Motor neuron (in vitro differentiated cells): ENCODE measurements around the gene CHST3. TPM values are rescaled to one million over a fixed set of nuclear protein-coding genes. Genes with fewer than 3 reads are reported as not detected.

Experiments used
- ATAC-seq, 8 experiments: fragments of 200-7000 bp; cut with Tn5 transposase; replicated peaks in 6 of 8; 2 replicates each; pipeline ENCODE4 v1.8.0; 2021; ENCODE audit warnings: mild to moderate bottlenecking in 8 of 8, moderate library complexity in 8 of 8
- H3K27ac ChIP-seq, 2 donors: fragments of 250-450 bp; sonication (Bioruptor Pico); 2 replicates each; pipeline ENCODE4 v1.9.0; 2021; ENCODE audit warnings: antibody characterized with exemption in 2 of 2, mild to moderate bottlenecking in 2 of 2, moderate library complexity in 1 of 2
- H3K4me1 ChIP-seq, 2 donors: fragments of 250-450 bp; sonication (Bioruptor Pico); replicated peaks in 1 of 2; 2 replicates each; pipeline ENCODE4 v1.6.1; 2021; ENCODE audit warnings: antibody characterized with exemption in 2 of 2, mild to moderate bottlenecking in 2 of 2, moderate library complexity in 1 of 2
- H3K4me3 ChIP-seq, 5 donors: fragments of 250-450 bp; sonication (Bioruptor Pico); 2 replicates each; pipeline ENCODE4 v1.9.0; 2021; ENCODE audit warnings: antibody characterized with exemption in 5 of 5, mild to moderate bottlenecking in 5 of 5, moderate library complexity in 4 of 5
- WGBS, 10 experiments: fragments of 450-650 bp; shearing (Covaris generic); methylation state at CpG; one replicate each; pipeline ENCODE4 v1.0.0; 2022; 5-methylcytosine and 5-hydroxymethylcytosine counted together
- in situ Hi-C, 9 experiments: fragments of 400-800 bp; cut with MboI; loops; one replicate each; pipeline ENCODE4 v1.15.0; 2021; ENCODE audit warnings: low sequenced_read_pairs in 9 of 9, low pct_unique_long_range_greater_than_20kb in 2 of 9; ENCODE audit not compliant: unreplicated experiment in 9 of 9
- total RNA-seq, 8 experiments: library from RNA; unstranded; fragments of 300-600 nt; gene quantifications; 2 replicates each; pipeline versions ENCODE4 v1.2.3 to v1.2.4, GENCODE V29; 2022

CHST3 gene
- total RNA-seq, 8 experiments from 2014 or later: 1.5 to 61.7 (median 10.2) TPM

DNA sequence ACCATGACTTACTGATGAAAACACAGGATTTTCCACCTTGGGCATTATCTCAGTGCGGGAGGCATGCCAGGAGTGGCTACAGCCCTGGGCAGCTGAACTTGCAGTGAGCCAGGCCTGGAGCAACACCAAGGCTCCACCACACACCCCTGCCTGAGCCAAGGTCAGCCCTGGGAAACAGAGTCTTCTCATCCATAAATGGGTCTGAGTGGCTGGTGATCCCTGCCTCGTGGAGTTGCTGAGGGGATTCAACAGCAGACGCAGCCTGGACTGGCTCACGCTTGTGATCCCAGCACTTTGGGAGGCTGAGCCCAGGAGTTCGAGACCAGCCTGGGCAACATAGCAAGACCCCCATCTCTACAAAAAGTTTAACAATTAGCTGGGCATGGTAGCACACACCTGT, 91.9 kb downstream of the CHST3 start:
- WGBS, 10 experiments: 80 to 100% (median 83%) methylated on average over 1 to 3 of the region's 5 CpGs; no CpG with 5 or more reads in 7 of the 10 experiments

DNA sequence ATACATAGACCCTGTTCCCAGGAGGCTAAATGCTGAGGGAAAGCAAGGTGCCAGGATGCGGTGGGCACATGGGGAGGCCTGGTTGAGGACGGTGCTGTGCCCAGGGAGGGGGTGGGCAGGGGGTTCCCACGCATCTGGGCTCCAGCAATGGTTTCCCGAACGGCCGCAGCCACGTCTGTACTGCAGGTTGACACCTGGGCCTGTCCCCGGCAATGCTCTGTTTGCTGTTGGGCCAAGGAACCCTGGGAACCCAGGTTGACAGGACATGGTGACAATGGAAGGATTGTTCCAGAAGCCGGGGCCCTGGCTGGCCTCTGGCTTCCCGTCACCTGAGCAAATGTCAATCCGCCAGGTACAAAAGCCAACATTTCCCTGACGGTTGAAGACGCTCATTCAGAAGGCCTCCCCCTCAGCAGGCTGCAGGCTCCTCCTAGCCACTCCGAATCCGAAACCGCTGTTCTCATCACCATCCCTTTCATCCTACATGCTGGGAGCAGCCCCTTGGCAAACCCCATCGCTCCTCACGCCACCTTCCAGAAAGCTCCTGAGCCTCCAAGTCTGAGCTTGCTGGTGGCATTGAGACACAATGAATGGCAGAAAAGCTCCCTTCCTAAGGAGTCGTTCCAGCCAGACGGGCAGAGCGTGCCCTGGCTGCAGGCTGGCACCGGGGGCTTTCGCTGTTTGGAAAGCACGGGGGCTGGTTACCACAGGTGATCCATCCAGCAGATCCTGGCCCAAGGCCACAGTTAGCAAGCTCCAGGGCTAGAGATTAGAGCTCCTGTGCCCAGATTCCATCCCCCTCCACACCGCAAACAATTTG, 92.9 kb downstream of the CHST3 start:
- 83 to 100% (median 87%) methylated on average over 2 to 11 of the region's 25 CpGs; no CpG with 5 or more reads in 5 of the 10 experiments for WGBS, 10 experiments
- peaks cover 8 to 9% of the 10 kb centered on the region in 2 donors for H3K4me1 ChIP-seq
- no peak overlapping the region for H3K4me3 ChIP-seq
- H3K27ac ChIP-seq: no peak overlapping the region
- in situ Hi-C loops: loop anchor here in 1 of 9 experiments (25.0 kb wide), 1 partner anchor 280 kb away; no protein-coding TSS in a partner anchor
- ATAC-seq: no peak

More for the DNA sequence above, 91.9 kb downstream of the CHST3 start:
- ATAC-seq: no peak
- no peak overlapping the region for H3K27ac ChIP-seq
- in situ Hi-C loops: loop anchor here in 1 of 9 experiments (25.0 kb wide), 1 partner anchor 281 kb away; no protein-coding TSS in a partner anchor
- H3K4me1 ChIP-seq: peaks cover 4 to 7% of the 10 kb centered on the region in 2 donors
- H3K4me3 ChIP-seq: no peak overlapping the region

DNA sequence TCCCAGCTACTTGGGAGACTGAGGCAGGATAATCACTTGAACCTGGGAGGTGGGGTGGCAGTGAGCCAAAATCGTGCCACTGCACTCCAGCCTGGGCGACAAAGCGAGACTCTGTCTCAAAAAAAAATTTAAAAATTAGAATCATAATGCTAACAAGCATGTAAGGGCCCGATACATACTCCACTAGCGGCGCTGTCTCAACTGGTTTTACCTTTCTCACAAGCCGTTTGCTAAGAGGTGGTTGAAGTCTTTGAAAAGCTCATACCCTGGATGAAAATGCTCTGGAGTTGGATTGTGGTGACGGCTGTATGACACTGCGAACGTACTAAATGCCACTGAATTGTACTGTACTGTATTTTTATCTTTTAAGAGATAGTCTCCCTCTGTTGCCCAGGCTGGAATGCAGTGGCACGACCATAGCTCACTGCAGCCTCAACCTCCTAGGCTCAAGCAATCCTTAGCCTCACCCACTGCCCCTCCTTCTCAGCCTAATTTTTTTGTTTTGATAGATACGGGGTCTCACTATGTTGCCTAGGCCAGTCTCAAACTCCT, 94.2 kb downstream of the CHST3 start:
- Histone ChIP-seq H3K27ac (no peak overlapping the region), H3K4me1 (peaks cover 9 to 12% of the 10 kb centered on the region in 2 donors), H3K4me3 (no peak overlapping the region)
- in situ Hi-C loops: loop anchor here in 1 of 9 experiments (25.0 kb wide), 1 partner anchor 279 kb away; no protein-coding TSS in a partner anchor
- no peak for ATAC-seq
- 65 to 98% (median 93%) methylated on average over 5 to 11 of the region's 12 CpGs; no CpG with 5 or more reads in 1 of the 10 experiments for WGBS, 10 experiments

DNA sequence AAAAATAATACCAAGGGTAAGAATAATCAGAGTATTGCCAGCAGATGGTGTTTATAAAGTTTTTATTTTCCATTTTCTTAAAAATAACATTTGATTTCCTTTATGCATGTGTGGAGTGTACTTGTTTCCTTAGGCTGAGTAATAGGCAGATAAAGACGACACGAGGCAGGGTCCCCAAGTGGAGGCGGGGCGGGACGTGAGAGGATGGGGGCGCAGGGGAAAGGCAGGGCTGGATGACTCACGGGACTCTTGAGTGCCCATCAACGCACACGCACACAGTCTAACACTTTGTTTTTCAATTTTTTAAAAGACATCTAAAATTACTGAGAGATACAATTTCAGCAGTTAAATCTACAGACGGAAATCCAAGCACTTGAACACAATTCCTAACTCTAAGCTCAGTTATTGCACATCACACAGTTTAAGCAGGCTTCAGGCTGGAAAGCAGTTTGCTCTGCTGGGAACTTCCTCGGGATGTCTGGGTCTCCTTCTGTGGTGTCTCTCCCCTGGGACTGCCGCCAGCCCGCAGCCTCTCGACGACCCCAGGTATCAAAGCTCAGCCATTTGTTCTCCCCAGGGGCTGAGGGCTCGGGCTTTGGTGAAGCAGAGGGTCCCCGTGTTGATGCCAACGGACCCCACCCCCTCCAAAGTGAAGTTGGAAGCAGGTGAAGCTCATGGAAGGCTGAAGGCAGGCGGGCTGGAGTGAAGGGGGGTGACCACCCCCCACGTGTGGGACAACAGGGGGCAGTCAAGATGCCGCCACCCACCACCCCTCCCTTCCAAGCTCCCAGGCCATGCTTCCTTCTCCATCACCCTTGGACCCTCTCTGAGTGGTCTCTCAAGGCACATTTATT, 95.0 kb downstream of the CHST3 start:
- Histone ChIP-seq H3K4me3 (no peak overlapping the region), H3K27ac (no peak overlapping the region), H3K4me1 (peaks cover 6 to 9% of the 10 kb centered on the region in 2 donors)
- in situ Hi-C loops: loop anchor here in 1 of 9 experiments (25.0 kb wide), 1 partner anchor 278 kb away; no protein-coding TSS in a partner anchor
- 20 to 100% (median 83%) methylated on average over 1 to 7 of the region's 21 CpGs; no CpG with 5 or more reads in 3 of the 10 experiments for WGBS, 10 experiments
- ATAC-seq: no peak

DNA sequence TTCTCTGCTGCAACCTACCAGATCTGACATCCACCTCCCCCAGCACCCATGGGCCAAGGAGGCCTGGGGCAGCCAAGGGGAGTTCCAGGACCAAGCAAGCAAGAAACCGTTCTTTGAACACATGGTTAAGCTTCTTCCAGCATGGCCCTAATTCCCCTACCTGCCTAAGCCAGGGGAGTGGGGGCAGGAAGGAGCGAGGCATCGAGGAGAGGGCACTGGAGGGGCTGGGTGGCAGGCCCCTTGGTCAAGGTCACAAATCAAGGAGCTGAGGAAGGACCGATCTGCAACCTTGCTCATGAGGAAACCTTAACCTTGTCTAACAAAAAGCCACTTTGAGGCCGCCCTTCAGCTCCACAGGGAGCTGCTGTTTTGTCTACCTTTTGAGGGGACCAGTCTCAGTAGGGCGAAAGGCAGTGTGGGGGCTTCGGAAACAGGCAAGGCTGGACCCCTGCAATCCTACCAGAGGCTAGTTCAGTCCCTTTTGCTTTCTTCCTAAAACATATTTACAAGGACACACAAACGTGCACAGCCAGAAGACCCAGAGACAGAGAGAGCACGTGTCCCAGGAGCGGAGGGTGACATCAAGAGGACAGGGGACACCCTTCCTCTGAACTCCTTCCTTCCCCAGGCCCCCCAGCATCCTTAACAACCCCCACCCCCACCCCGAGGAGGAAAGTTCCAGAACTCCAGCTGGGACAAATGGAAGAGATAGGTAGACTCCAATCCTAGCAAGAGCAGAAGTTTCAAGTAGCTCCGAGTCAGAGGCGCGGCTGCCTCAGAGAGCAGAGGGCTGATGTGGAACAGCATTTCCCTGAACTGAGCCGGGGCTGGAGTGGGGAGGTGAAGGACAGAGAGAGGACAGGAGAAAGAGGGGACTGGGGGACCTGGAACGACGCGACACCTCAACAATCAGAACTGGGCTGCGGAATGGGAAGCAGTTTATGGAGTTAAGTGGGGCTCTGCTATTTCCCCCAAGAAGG, 95.9 kb downstream of the CHST3 start:
- no peak for ATAC-seq
- in situ Hi-C loops: loop anchor here in 1 of 9 experiments (25.0 kb wide), 1 partner anchor 277 kb away; no protein-coding TSS in a partner anchor

DNA sequence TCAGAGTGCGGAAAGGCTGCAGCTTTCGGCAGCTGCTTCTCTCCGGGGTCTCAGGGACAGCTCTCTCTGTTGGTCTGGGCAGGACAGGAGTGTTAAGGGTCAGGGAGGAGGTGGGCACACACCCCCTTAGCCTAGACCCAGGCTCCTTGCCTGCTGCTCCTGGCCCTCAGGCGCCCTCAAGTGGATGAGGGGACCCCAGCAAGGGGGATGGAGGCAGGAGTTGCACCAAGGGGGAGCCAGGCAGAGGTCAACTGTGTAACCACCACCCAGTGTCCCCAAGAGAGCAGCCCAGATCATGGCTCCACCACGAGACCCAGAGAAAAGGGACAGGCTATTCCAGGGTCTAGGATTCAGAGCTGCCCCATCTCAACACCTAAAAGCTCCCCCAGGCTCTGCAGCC, 97.3 kb downstream of the CHST3 start:
- Histone ChIP-seq H3K4me3 (no peak overlapping the region), H3K4me1 (peaks cover 5 to 9% of the 10 kb centered on the region in 2 donors), H3K27ac (no peak overlapping the region)
- WGBS, 10 experiments: 80 to 90% methylated on average over 2 of the region's 5 CpGs; no CpG with 5 or more reads in 8 of the 10 experiments
- peak in 6 of 8 experiments; percentile 28 to 42 (median 32) for ATAC-seq
- in situ Hi-C loops: loop anchor here in 1 of 9 experiments (25.0 kb wide), 1 partner anchor 276 kb away; no protein-coding TSS in a partner anchor

More for the DNA sequence above, 95.9 kb downstream of the CHST3 start:
- Histone ChIP-seq H3K27ac (no peak overlapping the region), H3K4me3 (no peak overlapping the region), H3K4me1 (peaks cover 5 to 9% of the 10 kb centered on the region in 2 donors)
- 30 to 100% (median 86%) methylated on average over 1 to 8 of the region's 19 CpGs; no CpG with 5 or more reads in 2 of the 10 experiments for WGBS, 10 experiments

DNA sequence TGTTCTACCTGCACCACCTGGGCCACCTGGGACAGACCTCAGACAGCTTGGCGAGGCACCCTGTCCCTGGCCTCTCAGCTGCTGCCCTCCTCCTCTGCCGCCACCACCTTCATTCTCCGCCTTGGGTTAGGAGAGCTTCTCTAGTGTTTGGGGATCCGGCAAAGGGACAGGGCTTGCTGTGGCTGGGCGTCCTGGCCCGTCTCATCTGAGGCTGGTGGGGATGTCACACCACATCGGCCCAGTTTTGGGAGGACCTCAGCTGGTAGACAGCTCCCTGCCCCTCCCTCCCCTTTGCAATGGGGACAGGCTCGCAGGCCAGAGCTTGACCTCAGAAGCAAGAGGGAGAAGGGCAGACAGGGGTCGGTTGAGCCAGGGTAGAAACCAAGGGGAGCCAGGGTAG, 97.7 kb downstream of the CHST3 start:
- no peak overlapping the region for H3K27ac ChIP-seq
- in situ Hi-C loops: loop anchor here in 1 of 9 experiments (25.0 kb wide), 1 partner anchor 275 kb away; no protein-coding TSS in a partner anchor
- ATAC-seq: peak in 4 of 8 experiments; percentile 15 to 31 (median 20)
- no peak overlapping the region for H3K4me3 ChIP-seq
- 60 to 100% (median 76%) methylated on average over 1 to 9 of the region's 9 CpGs; no CpG with 5 or more reads in 6 of the 10 experiments for WGBS, 10 experiments
- H3K4me1 ChIP-seq: peaks cover 5 to 9% of the 10 kb centered on the region in 2 donors

DNA sequence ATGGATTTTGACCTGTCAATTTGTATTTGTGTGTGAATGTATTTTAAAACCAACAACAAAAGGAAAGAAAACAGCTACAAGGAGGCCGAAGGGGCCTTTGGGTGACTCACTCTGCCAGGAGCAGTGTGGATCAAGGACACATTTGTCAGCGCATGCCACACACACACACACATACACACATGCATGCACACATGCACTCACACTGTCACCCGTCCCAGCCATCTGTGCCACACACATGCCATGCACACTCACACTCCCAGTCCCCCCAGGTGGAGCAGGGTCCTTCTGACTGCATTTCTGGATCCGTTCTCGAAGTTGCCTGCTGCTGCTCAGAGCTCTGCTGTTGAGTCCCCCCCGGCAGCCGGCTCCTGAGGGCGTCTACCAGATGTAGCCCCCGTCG, 98.2 kb downstream of the CHST3 start:
- ATAC-seq: peak in 5 of 8 experiments; percentile 12 to 75 (median 65)
- no peak overlapping the region for H3K4me3 ChIP-seq
- H3K4me1 ChIP-seq: peaks cover 5 to 9% of the 10 kb centered on the region in 2 donors
- in situ Hi-C loops: loop anchor here in 1 of 9 experiments (25.0 kb wide), 1 partner anchor 275 kb away; no protein-coding TSS in a partner anchor
- H3K27ac ChIP-seq: no peak overlapping the region
- WGBS, 10 experiments: 55 to 100% (median 95%) methylated on average over 1 to 4 of the region's 10 CpGs; no CpG with 5 or more reads in 5 of the 10 experiments

Other genes starting within 250 kb of the CHST3 start
- 10 to 100 TPM in 1 of 8 experiments, 1 to 10 TPM in 3, under 1 TPM in 4; 0.08 to 11.5 (median 1.2) TPM for gene C10orf105, start 244.6 kb upstream of the CHST3 start, total RNA-seq
- gene VSIR, start 190.9 kb upstream of the CHST3 start, total RNA-seq: 10 to 100 TPM in 1 of 8 experiments, 1 to 10 TPM in 3, under 1 TPM in 4; 0.05 to 35.2 (median 2.2) TPM
- gene PSAP, start 113.1 kb upstream of the CHST3 start, total RNA-seq: 1,000 to 10,000 TPM in 3 of 8 experiments, 100 to 1,000 TPM in 5; 419 to 3,584 (median 668) TPM
- 10 to 100 TPM in 5 of 8 experiments, 1 to 10 TPM in 1, under 1 TPM in 2; 0.58 to 93.2 (median 23.3) TPM for gene SPOCK2, start 124.2 kb downstream of the CHST3 start, total RNA-seq